SK-N-SH (cell line): ENCODE results near the gene DRC3. TPM values are rescaled to one million over a fixed set of nuclear protein-coding genes. Genes with fewer than 3 reads are reported as not detected.
A peak's percentile ranks its signal among the peaks of the same experiment; 100 is the strongest.

Source experiments
- CTCF ChIA-PET: fragments of 300-600, 350-600 bp; formaldehyde crosslinking; extraction: SDS; loops from one replicate; lab custom pipeline; 2021; lab: Yijun Ruan, JAX
- POLR2A ChIA-PET: fragments of 350-600 bp; sonication (Branson Sonifier 250); formaldehyde crosslinking; extraction: SDS; loops from one replicate; lab custom pipeline; 2020; ENCODE audit warnings: antibody characterized with exemption, inconsistent platforms; lab: Yijun Ruan, JAX
- DNase-seq: peaks from one replicate; pipeline ENCODE4 v3.0.0; 2012
- H2AFZ ChIP-seq: fragments of 200-600 bp; sonication (generic); 2 replicates; pipeline ENCODE4 v1.8.1; 2016; ENCODE audit warnings: antibody characterized with exemption, mild to moderate bottlenecking, low read depth
- H3F3A ChIP-seq: fragments of 200-600 bp; sonication (generic); replicated peaks from 2 replicates; pipeline ENCODE3; 2016; ENCODE audit warnings: antibody characterized with exemption, mild to moderate bottlenecking; ENCODE audit not compliant: insufficient read depth
- H3K27ac ChIP-seq, 2 experiments: fragments of 200-500 bp in 1 of 2; fragments of 200-600 bp in 1 of 2; sonication (Bioruptor generic) in 1 of 2; sonication (generic), shearing (Covaris generic) in 1 of 2; 2 replicates each; pipeline versions ENCODE4 v1.5.1 to v1.6.1; 2014 to 2016; ENCODE audit warnings: low read depth in 2 of 2, inconsistent platforms in 1 of 2, low read length in 1 of 2, mild to moderate bottlenecking in 1 of 2, mixed read lengths in 1 of 2
- H3K27me3 ChIP-seq: fragments of 200-600 bp; sonication (generic), shearing (Covaris generic); 2 replicates; pipeline ENCODE4 v1.6.1; 2016; ENCODE audit warnings: mixed run types; ENCODE audit not compliant: insufficient read depth
- H3K36me3 ChIP-seq, 2 experiments: fragments of 200-500 bp in 1 of 2; fragments of 200-600 bp in 1 of 2; sonication (Bioruptor generic) in 1 of 2; sonication (generic) in 1 of 2; replicated peaks in 1 of 2; 2 replicates each; pipeline versions ENCODE3 to v1.5.1; 2014 to 2016; ENCODE audit warnings: low read length in 1 of 2, mild to moderate bottlenecking in 1 of 2; ENCODE audit not compliant: insufficient read depth in 2 of 2, control insufficient read depth in 1 of 2
- H3K4me1 ChIP-seq, 2 experiments: fragments of 200-500 bp in 1 of 2; fragments of 200-600 bp in 1 of 2; sonication (Bioruptor generic) in 1 of 2; sonication (generic), shearing (Covaris generic) in 1 of 2; 2 replicates each; pipeline versions ENCODE4 v1.5.1 to v1.6.1; 2014 to 2016; ENCODE audit warnings: low read depth in 1 of 2, low read length in 1 of 2, mixed run types in 1 of 2; ENCODE audit not compliant: insufficient read depth in 2 of 2, control insufficient read depth in 1 of 2
- H3K4me2 ChIP-seq: fragments of 200-600 bp; sonication (generic), shearing (Covaris generic); 2 replicates; pipeline ENCODE4 v1.6.1; 2017; ENCODE audit warnings: mixed run types
- H3K4me3 ChIP-seq, 2 experiments: fragments of 200-500 bp in 1 of 2; fragments of 200-600 bp in 1 of 2; sonication (Bioruptor generic) in 1 of 2; sonication (generic), shearing (Covaris generic) in 1 of 2; 2 replicates each; pipeline versions ENCODE4 v1.5.1 to v1.8.1; 2014 to 2016; ENCODE audit warnings: low read depth in 2 of 2, inconsistent platforms in 1 of 2, low read length in 1 of 2, mild to moderate bottlenecking in 1 of 2, mixed read lengths in 1 of 2, moderate library complexity in 1 of 2
- H3K79me2 ChIP-seq: fragments of 200-600 bp; sonication (generic); 2 replicates; pipeline ENCODE4 v1.8.1; 2017; ENCODE audit warnings: mild to moderate bottlenecking; ENCODE audit not compliant: insufficient read depth
- H3K9ac ChIP-seq: fragments of 200-600 bp; sonication (generic); 2 replicates; pipeline ENCODE4 v1.6.1; 2017; ENCODE audit warnings: mixed run types
- H3K9me2 ChIP-seq: fragments of 200-600 bp; sonication (generic); 2 replicates; pipeline ENCODE4 v1.6.1; 2017; ENCODE audit warnings: mixed run types
- H3K9me3 ChIP-seq: fragments of 200-600 bp; sonication (generic); 2 replicates; pipeline ENCODE4 v1.6.1; 2017; ENCODE audit warnings: mixed run types, mild to moderate bottlenecking, moderate library complexity
- H4K20me1 ChIP-seq: fragments of 200-600 bp; sonication (generic); 2 replicates; pipeline ENCODE4 v1.6.1; 2017; ENCODE audit warnings: mild to moderate bottlenecking, mixed run types; ENCODE audit not compliant: insufficient read depth
- CHD2 ChIP-seq: fragments of 150-350 bp; IDR thresholded peaks from 2 replicates; pipeline ENCODE4 v1.6.1; 2018; ENCODE audit warnings: low read length; ENCODE audit not compliant: partially characterized antibody
- EP300 ChIP-seq, 2 experiments: IDR thresholded peaks; 2 replicates each; pipeline versions ENCODE4 v1.4.0 to v1.6.1; 2012; ENCODE audit warnings: borderline replicate concordance in 1 of 2, low read depth in 1 of 2, low read length in 1 of 2
- EZH2phosphoT487 ChIP-seq: fragments of 200-600 bp; sonication (generic); IDR thresholded peaks from 2 replicates; pipeline ENCODE4 v1.6.1; 2017; ENCODE audit warnings: low read depth, mixed run types, mild to moderate bottlenecking, antibody characterized with exemption, moderate library complexity, borderline replicate concordance
- FOSL2 ChIP-seq: IDR thresholded peaks from 2 replicates; pipeline ENCODE4 v1.4.0; 2012; ENCODE audit warnings: low read depth, mild to moderate bottlenecking, moderate library complexity, borderline replicate concordance
- FOXJ3 ChIP-seq: sonication (generic); formaldehyde crosslinking; IDR thresholded peaks from 2 replicates; pipeline ENCODE4 v1.5.1; 2020; ENCODE audit warnings: mild to moderate bottlenecking, missing genetic modification reagents
- FOXM1 ChIP-seq: IDR thresholded peaks from 2 replicates; pipeline ENCODE4 v1.4.0; 2012; ENCODE audit warnings: low read depth, mild to moderate bottlenecking
- GABPA ChIP-seq: IDR thresholded peaks from 2 replicates; pipeline ENCODE4 v1.4.0; 2012; ENCODE audit warnings: low read depth, mild to moderate bottlenecking
- JUND ChIP-seq: IDR thresholded peaks from 2 replicates; pipeline ENCODE4 v1.4.0; 2012
- MAX ChIP-seq: IDR thresholded peaks from 2 replicates; pipeline ENCODE4 v1.4.0; 2012; ENCODE audit warnings: low read depth
- MEF2A ChIP-seq: IDR thresholded peaks from 2 replicates; pipeline ENCODE4 v1.4.0; 2012; ENCODE audit warnings: low read depth, borderline replicate concordance
- PBX3 ChIP-seq: IDR thresholded peaks from 2 replicates; pipeline ENCODE4; 2012
- POLR2AphosphoS5 ChIP-seq: IDR thresholded peaks from 2 replicates; pipeline ENCODE4 v1.6.1; 2012; ENCODE audit warnings: low read depth, low read length
- RAD21 ChIP-seq: IDR thresholded peaks from 2 replicates; pipeline ENCODE4 v1.6.1; 2012; ENCODE audit warnings: mild to moderate bottlenecking, low read length
- RCOR1 ChIP-seq: fragments of 150-350 bp; IDR thresholded peaks from 2 replicates; pipeline ENCODE4 v1.6.1; 2017; ENCODE audit warnings: antibody characterized with exemption, low read length
- TEAD4 ChIP-seq: IDR thresholded peaks from 2 replicates; pipeline ENCODE4 v1.4.0; 2012; ENCODE audit warnings: mild to moderate bottlenecking, borderline replicate concordance; ENCODE audit not compliant: insufficient read depth
- WGBS: methylation state at CpG from one replicate; pipeline ENCODE4 v1.1.6; 2017; ENCODE audit warnings: low lambda C conversion rate; 5-methylcytosine and 5-hydroxymethylcytosine counted together
- polyA plus RNA-seq, 3 experiments: library from polyadenylated mRNA; depleted of rRNA; stranded (reverse); fragments of >200 nt; gene quantifications; 2 replicates each; pipeline ENCODE4 v1.2.3, GENCODE V29; 2012

The DRC3 gene
- polyA plus RNA-seq, 1 of the 3 experiments (the other 2 are of a cell fraction), result 3.6 TPM

- H3K27me3 ChIP-seq, result no peaks in the 10 kb centered on the region
- H3K4me3 ChIP-seq, result no peak overlapping the region
- TF ChIP-seq EP300 (IDR thresholded peaks at IDR 0.05; ENCODE audit: borderline replicate concordance in 1 of 2, low read depth in 1 of 2, low read length in 1 of 2), result no peak
- no peak for TF ChIP-seq MAX
- TF ChIP-seq FOSL2, result no peak
- no peak for TF ChIP-seq EZH2phosphoT487
- no peak for TF ChIP-seq PBX3
- no peak for TF ChIP-seq RCOR1
- no peak for TF ChIP-seq CHD2
- no peak for TF ChIP-seq POLR2AphosphoS5
- TF ChIP-seq FOXJ3 (CRISPR knock-in tag), result no peak
- TF ChIP-seq MEF2A, result no peak
- no peak for TF ChIP-seq TEAD4
- TF ChIP-seq RAD21, result no peak
- TF ChIP-seq, all 33 proteins: peak for 0
- Histone ChIP-seq H3K9ac (no peak overlapping the region), H3F3A (peaks cover 13% of the 10 kb centered on the region), H2AFZ (no peak overlapping the region), H3K9me3 (no peaks in the 10 kb centered on the region), H3K79me2 (no peaks in the 10 kb centered on the region), H4K20me1 (no peaks in the 10 kb centered on the region), H3K9me2 (no peaks in the 10 kb centered on the region), H3K27ac (no peak overlapping the region), H3K4me1 (peaks cover 4 to 7% of the 10 kb centered on the region in 2 experiments; a peak in 2 of 4 replicates), H3K4me2 (no peak overlapping the region), H3K36me3 (no peaks in the 10 kb centered on the region)
- 94% methylated on average over 9 of the region's 9 CpGs for WGBS
- ChIA-PET POLR2A (no interaction called here), CTCF (interaction anchor here (2.8 kb wide), 1 partner anchor 45 kb away, joined by 13 read pairs; no protein-coding TSS in a partner anchor)
- DNase-seq, result no peak
Observed at GRCh38 chr17:17989081-17989480, 16.4 kb downstream of the DRC3 start.

GRCh38 chr17:17989618-17990017 is 17.0 kb downstream of the DRC3 start:
- H3K27me3 ChIP-seq, result no peaks in the 10 kb centered on the region
- no peak overlapping the region for H3K9ac ChIP-seq
- no peaks in the 10 kb centered on the region for H3K9me2 ChIP-seq
- peaks cover 4 to 13% of the 10 kb centered on the region in 2 experiments; a peak in 2 of 4 replicates for H3K4me1 ChIP-seq
- peak overlapping the region in 1 of 2 experiments; percentile 82; a peak in 1 of 4 replicates for H3K27ac ChIP-seq
- H3K9me3 ChIP-seq, result no peaks in the 10 kb centered on the region
- peaks cover 13% of the 10 kb centered on the region for H3F3A ChIP-seq
- H3K4me2 ChIP-seq, result no peak overlapping the region
- no peak for TF ChIP-seq GABPA
- TF ChIP-seq FOXM1, result no peak
- TF ChIP-seq MEF2A, result no peak
- no peak for TF ChIP-seq JUND
- TF ChIP-seq, all 33 proteins: peak for 0
- Histone ChIP-seq H4K20me1 (no peaks in the 10 kb centered on the region), H3K79me2 (no peaks in the 10 kb centered on the region), H3K4me3 (no peak overlapping the region), H2AFZ (no peak overlapping the region), H3K36me3 (no peaks in the 10 kb centered on the region)
- ChIA-PET POLR2A (no interaction called here), CTCF (interaction anchor here (2.8 kb wide), 1 partner anchor 44 kb away, joined by 13 read pairs; no protein-coding TSS in a partner anchor)
- no peak for DNase-seq
- WGBS, result 93% methylated on average over 6 of the region's 10 CpGs
